HT1080 (cell line): ENCODE data around the gene EPHB2. TPM values are rescaled to one million over a fixed set of nuclear protein-coding genes. Genes with fewer than 3 reads are reported as not detected.

Source experiments
- DNase-seq: peaks from one replicate; pipeline ENCODE4 v3.0.0-alpha.2; 2015; ENCODE audit warnings: low read depth
- total RNA-seq: library from RNA; depleted of rRNA; stranded (reverse); fragments of >200 nt; shearing (Covaris generic); gene quantifications from 2 replicates; pipeline ENCODE4 v1.2.3, GENCODE V29; 2014

EPHB2 gene
- total RNA-seq, 1 experiment from 2014 or later, result 90.3 TPM

DNA sequence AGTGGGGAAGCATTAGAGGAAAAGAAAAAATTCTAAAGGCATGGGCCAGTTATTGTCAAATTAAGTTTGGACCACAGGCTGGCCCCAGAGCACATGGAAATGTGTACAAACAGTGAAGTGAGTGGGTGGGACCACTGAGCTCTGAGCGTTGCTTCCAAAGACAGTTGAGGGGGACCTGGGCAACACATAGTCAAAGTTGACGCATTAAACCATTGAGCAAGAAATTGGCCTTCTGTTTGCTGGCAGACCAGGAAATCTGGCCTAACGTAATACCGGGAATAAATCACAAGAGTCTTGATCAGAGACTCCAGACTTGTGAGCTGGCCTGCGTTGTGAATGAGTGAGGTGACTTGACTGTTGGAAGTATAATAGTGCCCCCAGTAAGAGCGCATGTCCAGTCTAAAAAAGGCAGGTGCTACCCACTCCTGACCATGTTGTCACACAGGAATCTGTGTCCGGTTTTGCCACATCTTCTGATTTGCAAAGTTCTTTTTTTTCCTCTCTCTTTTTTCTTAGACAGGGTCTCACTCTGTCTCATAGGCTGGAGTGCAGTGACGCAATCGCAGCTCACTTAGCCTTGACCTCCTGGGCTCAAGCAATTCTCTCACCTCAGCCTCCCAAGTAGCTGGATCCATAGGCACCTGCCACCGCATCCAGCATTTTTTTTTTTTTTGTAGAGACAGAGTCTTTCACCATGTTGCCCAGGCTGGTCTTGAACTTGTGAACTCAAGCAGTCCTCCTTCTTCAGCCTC, 10.7 kb downstream of the EPHB2 start:
- no peak for DNase-seq

DNA sequence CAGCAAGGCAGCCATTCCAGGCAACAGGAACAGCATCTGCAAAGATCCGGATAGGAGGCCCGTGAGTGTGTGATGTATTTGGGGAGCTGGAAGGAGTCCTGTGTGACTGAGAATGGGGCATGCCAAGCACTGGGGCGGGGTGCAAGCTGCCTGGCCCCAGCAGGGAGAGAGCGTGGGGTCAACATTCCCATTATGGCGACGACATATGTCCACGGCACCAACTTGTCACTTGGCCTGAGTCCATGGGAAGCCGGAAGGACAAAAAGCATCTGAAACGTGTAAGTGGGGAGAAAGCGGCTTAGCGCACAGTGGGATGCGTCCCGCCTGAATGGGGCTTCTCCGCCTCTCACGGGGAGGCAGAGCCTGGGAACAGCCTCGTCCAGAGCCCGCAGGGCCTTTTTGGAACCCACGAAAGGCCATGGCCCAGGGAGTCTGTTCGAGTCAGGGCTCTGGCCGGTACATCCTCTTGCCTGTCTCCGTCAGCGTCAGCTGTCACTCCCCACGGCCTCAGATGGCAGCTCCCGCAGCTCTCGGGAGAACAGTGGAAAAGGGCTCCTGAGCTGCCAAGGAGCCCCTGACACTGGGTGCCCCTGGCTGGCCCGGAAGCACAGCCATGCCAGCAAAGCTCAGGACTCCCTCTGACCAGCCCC, 12.4 kb downstream of the EPHB2 start:
- DNase-seq, result no peak

DNA sequence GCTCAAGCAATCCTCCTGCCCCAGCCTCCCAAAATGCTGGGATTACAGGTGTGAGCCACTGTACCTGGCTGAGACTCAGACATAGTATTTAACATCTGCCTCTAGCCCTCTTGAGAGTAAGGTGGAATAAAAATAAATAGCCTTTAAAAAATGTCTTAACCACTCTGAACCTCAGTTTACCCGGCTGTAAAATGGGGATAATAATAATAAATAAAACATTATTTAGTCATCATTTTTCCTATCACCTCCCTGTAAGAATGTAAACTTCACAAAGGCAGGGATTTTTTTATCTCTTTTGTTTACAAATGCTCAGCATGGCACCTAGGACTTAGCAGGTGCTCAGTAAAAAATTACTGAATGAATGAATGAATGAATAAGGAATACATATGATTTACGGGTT, 17.2 kb downstream of the EPHB2 start:
- no peak for DNase-seq

GRCh38 chr1:22728751-22729399, 18.2 kb downstream of the EPHB2 start:
- no peak for DNase-seq

DNA sequence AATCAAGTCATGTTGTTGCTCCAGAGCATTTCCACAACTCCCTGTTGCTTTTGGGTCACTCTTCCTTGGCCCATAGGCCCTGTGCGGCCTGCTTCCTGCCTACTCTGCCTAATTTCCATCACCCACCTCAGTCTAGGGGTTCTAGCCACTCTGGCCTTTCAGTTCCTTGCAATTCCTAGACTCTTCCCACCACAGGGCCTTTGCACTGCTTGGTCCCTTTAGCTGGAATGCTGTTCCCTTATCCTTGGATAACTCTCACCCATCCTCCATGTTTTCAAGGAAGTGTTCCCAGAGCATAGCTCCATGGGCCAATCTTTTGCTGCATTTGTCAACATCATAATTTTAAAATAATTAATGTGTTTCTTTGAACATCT, 18.7 kb downstream of the EPHB2 start:
- DNase-seq, result no peak

DNA sequence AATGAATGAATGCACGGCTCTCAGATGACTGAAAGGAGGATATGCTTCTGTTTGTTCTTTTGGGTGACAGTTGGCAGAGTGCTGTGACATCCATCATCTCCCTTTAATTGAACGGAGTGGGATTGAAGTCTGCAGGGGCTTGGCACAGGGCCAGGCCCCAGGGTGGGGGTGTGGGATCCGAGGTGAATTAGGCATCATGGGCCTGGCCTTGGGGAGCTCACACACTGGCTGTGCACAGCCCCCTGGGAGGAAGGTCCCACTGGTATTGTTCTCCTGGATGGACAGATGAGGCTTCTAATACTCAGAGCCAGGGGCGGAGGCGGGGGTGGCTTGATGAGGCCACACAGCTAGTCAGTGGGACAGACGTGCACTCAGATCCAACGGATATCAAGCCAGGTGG, 19.3 kb downstream of the EPHB2 start:
- no peak for DNase-seq

GRCh38 chr1:22731924-22732720, 21.5 kb downstream of the EPHB2 start:
- DNase-seq, result no peak

- DNase-seq, result no peak
Observed at GRCh38 chr1:22733643-22734042, 23.0 kb downstream of the EPHB2 start.

- no peak for DNase-seq
Observed at GRCh38 chr1:22736501-22737080, 26.0 kb downstream of the EPHB2 start.

DNA sequence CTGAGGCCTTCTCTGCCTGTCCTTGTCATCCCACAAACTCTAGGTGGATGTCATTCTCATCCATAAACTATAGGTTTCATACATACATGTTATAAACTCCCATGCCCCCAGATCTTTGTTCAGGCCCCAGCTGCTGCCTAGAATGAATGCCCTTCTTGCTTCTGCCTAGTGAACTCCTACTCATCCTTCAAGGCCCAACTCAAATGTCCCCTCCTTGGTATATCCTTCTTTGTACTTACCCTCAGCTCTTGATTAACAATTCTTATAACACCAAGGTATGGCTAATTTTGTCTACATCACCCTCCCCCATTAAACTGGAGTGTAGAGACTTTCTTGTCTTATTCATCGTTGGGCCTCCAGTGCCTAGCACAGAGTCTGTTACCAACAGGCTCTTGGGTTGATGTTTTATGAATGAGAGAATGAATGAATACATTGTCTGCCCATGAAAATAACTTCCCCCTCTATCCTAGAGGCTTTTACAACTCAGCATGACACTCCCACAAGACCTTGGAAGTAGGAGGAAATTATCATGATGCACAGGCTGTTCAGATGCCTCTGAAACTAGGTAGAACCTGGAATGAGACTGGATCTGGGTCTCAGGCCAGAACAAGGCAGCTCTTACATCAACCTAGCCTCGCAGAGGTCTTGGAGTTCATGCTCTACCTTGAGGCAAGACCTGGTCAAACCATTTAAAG, 26.9 kb downstream of the EPHB2 start:
- DNase-seq, result peak; percentile 34

- DNase-seq, result no peak
Observed at GRCh38 chr1:22738069-22738435, 27.4 kb downstream of the EPHB2 start.

- peak; percentile 76 for DNase-seq
Observed at GRCh38 chr1:22738522-22738921, 27.9 kb downstream of the EPHB2 start.

DNA sequence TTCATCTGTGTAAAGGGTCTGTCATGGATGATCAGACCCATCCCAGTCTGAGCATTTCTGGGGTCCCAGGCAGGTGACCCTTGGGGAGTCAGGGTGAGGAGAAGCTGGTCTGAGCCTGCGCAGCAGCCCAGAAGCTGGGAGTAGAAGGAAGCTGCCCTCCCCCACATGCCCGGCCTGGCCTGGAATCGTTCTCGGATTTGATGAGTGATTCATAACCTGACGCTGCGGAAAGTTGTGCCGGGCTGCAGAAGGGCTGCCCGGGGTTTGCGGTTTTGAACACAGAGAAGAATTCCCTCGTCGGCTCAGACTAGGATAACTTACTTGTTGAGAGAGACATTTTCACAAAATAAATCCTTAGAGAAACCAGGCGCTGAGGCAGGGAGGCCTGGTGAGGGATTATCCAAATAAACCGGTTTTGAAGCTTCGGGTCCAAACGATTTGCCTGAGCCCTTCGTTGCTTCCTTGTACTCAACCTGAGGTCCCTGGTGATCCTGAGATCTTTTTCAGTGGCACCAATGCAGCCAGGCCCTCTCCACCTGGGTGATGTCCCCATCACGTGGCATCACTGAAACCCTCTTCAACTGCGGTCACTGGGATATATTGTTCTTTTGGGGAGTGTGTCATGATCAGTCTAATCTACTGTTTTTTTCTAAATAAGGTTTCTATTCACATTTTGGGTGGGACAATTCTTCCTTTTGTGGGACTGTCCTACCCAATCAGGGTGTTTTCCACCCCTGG, 29.2 kb downstream of the EPHB2 start:
- peak; percentile 95 for DNase-seq

DNA sequence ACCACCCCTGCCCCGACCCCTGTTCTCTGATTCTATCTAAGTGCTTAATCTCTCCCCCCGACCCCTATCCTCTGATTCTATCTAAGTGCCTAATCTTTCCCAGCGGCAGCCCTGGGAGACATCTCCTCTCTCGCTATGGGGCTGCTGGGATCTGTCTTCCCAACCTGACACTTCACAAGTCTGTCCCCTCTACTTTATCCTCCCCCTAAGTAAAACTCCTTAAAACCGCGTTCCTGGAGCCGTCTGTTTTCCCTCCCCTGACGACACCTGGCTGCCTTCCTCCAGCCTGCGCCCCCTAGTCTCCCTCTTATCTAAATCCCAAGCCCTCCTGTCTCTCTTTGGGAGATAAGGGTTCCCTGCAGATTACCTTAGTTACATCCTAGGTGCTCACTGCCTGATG, 30.5 kb downstream of the EPHB2 start:
- DNase-seq, result no peak

DNA sequence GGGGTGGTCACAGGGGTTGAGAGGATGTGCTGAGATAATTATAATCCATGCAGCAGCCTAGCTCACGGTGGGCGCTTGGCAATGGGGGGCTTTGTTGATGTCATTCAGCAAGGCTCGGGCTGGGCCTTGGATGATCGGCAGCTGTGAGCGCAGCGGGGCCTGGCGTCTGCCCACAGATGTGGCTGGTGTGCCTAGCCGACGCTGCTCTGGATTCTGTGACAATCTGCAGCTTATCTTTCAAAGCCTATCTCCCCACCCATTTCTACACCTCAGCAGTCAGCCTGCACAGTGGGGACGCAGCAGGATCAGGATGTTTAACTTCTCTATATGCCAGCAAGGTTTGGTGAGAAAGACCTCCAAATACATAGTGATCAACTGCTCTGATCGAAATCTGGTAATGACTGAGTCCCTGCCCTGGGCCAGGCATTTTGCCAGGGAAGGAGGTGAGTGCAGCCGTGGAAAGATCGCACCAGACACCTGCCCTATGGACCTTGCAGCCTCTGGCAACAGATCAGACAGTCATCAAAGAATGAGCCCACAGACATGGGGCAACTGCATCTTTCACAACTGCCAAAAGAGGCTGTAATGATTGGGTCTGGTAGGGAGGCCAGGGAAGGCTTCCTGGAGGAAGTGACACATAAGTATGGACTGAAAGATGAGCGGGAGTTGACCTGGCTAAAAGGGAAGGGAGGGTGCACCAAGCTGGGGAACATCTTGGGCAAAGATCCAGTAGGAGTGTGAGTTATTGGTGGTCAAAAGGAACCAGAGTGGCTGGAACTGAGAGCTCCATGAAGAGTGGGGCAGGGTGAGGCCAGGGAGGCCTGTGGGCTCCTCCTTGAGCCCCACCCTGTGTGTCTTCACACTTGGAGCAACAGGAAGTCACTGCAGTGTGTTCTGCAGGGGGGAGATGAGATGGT, 35.3 kb downstream of the EPHB2 start:
- peak; percentile 99 for DNase-seq

GRCh38 chr1:22747021-22747734, 36.5 kb downstream of the EPHB2 start:
- peak; percentile 98 for DNase-seq

- DNase-seq, result no peak
Observed at GRCh38 chr1:22747735-22748073, 37.1 kb downstream of the EPHB2 start.

GRCh38 chr1:22749503-22749902, 38.9 kb downstream of the EPHB2 start:
- no peak for DNase-seq
